Testis (tissue), 2 donors: Measurements from ENCODE around the gene NID1.

ENCODE experiments used
- POLR2A ChIP-seq: fragments of 450-650 bp; IDR thresholded peaks from one replicate; pipeline ENCODE4 v1.6.1; 2017; ENCODE audit warnings: antibody characterized with exemption, mild to moderate bottlenecking, moderate library complexity
- TF ChIP-seq, protein P1 (sequence below), 3 experiments: fragments of 450-650 bp in 2 of 3; fragments of 200-600 bp in 1 of 3; sonication (generic) in 1 of 3; IDR thresholded peaks; one replicate each; pipeline ENCODE4 v1.5.1; 2016 to 2019; ENCODE audit warnings: antibody characterized with exemption in 3 of 3, mild to moderate bottlenecking in 2 of 3, moderate library complexity in 1 of 3

DNA sequence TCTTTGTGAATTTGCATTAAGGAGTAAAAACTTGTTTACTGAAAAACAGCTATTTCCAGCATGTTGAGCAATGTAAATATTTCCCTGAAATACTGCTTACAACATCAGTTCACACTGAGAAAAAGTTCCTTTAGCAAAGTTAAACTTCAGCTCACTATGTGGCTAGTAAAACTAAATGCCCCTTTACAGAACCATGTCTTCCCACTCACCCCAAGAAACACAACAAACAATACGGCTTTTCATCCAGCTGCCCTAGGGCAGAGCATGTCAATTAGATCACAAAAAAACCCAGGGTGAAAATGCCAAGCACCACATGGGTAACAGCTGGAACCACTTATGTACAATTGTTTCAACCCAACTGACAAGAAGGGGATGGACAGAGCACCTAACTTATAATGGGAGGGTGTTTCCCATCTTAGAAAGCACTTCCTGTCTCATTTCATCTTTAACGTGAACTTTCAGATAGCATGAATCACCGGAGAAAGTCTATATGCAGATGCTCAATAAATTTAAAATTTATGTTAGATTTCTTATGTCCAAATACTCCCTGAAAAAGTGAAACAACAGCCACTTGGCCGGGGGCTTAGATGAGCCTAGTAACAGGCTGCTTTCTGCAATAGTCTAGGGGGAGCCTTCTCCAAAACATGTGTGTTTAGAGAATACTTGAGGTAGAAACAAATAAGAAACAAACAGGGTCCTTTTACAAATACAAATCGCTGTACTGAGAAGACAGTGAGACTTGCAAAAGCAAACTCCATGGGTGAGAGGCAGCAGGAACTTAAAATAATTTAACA lies 6.6 kb downstream of the NID1 start:
- TF ChIP-seq, protein P1, sequence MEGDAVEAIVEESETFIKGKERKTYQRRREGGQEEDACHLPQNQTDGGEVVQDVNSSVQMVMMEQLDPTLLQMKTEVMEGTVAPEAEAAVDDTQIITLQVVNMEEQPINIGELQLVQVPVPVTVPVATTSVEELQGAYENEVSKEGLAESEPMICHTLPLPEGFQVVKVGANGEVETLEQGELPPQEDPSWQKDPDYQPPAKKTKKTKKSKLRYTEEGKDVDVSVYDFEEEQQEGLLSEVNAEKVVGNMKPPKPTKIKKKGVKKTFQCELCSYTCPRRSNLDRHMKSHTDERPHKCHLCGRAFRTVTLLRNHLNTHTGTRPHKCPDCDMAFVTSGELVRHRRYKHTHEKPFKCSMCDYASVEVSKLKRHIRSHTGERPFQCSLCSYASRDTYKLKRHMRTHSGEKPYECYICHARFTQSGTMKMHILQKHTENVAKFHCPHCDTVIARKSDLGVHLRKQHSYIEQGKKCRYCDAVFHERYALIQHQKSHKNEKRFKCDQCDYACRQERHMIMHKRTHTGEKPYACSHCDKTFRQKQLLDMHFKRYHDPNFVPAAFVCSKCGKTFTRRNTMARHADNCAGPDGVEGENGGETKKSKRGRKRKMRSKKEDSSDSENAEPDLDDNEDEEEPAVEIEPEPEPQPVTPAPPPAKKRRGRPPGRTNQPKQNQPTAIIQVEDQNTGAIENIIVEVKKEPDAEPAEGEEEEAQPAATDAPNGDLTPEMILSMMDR (IDR thresholded peaks at IDR 0.05), result no peak
- no peak for TF ChIP-seq POLR2A
